ENCODE measurements around the gene SMIM8.

The SMIM8 gene

DNA sequence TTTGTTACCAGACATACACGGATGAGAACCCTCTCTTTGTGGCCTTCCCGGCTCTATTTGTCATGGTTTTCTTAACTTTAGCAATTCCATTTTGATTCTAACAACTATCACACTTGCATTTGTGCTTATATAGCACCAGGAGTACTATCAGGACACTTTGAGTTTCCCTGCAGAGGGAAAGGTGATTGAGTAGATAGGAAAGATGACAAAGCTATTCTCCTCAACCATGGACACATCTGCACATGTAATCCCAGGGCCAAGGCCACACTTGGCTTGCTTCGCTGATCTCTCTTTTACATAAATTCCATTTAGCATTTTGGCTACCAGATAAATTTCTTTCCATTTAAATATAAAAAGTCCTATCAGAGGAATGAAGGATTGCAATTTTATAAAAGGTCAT is 62.1 kb downstream of the SMIM8 start:
- no peak for DNase-seq

- DNase-seq: no peak
Observed at GRCh38 chr6:87391334-87391733, 68.9 kb downstream of the SMIM8 start.

Measured in right kidney (tissue), 1 donor.